Chondrocyte (in vitro differentiated cells): Measurements from ENCODE around the gene HIVEP1. TPM values are rescaled to one million over a fixed set of nuclear protein-coding genes. Genes with fewer than 3 reads are reported as not detected.

Source experiments
- DNase-seq: peaks from one replicate; pipeline ENCODE4 v3.0.0; 2021; ENCODE audit warnings: mixed read lengths, low spot score
- H3K27ac Mint-ChIP-seq: one replicate; pipeline ENCODE4 v1.8.0; 2021; ENCODE audit warnings: mild to moderate bottlenecking, moderate library complexity, mixed read lengths; ENCODE audit not compliant: unreplicated experiment
- H3K27me3 Mint-ChIP-seq: 2 replicates; pipeline ENCODE4 v1.8.0; 2021; ENCODE audit warnings: low read depth, mixed read lengths
- H3K36me3 Mint-ChIP-seq: 2 replicates; pipeline ENCODE4 v1.8.0; 2021; ENCODE audit warnings: low read depth, mixed read lengths
- H3K4me1 Mint-ChIP-seq: 2 replicates; pipeline ENCODE4 v1.8.0; 2021; ENCODE audit warnings: low read depth, mild to moderate bottlenecking, mixed read lengths
- H3K4me3 Mint-ChIP-seq: one replicate; pipeline ENCODE4 v1.8.0; 2021; ENCODE audit warnings: mild to moderate bottlenecking, moderate library complexity, mixed read lengths; ENCODE audit not compliant: unreplicated experiment
- H3K9me3 Mint-ChIP-seq: 2 replicates; pipeline ENCODE4 v1.8.0; 2021; ENCODE audit warnings: low read depth, mixed read lengths
- CTCF ChIP-seq: fragments of 200-600 bp; sonication (generic); IDR thresholded peaks from 2 replicates; pipeline ENCODE4 v1.5.0; 2021; ENCODE audit warnings: antibody characterized with exemption, mild to moderate bottlenecking, moderate library complexity
- total RNA-seq: library from RNA; stranded (reverse); gene quantifications from 3 replicates; pipeline ENCODE4 v1.2.1, GENCODE V29; 2021

The HIVEP1 gene
- total RNA-seq, 1 donor from 2014 or later = 49.7 TPM

- TF ChIP-seq CTCF = no peak
- Mint-ChIP-seq H3K9me3 (peaks cover 4% of the 10 kb centered on the region), H3K4me1 (peaks cover 25% of the 10 kb centered on the region), H3K36me3 (peaks cover 46% of the 10 kb centered on the region), H3K27me3 (no peaks in the 10 kb centered on the region), H3K4me3 (no peak overlapping the region), H3K27ac (no peak overlapping the region)
- DNase-seq = no peak
These were observed 126.8 kb downstream of the HIVEP1 start for GRCh38 chr6:12138936-12139335.

- Mint-ChIP-seq H3K9me3 (peaks cover 4% of the 10 kb centered on the region), H3K27ac (peak overlapping the region; percentile 87)
- DNase-seq = no peak
These were observed 135.6 kb downstream of the HIVEP1 start for GRCh38 chr6:12147557-12148316.

GRCh38 chr6:12148317-12148801, 136.2 kb downstream of the HIVEP1 start:
- no peak for TF ChIP-seq CTCF
- Mint-ChIP-seq H3K4me1 (peaks cover 32% of the 10 kb centered on the region), H3K4me3 (no peak overlapping the region), H3K27ac (peak overlapping the region; percentile 87), H3K27me3 (no peaks in the 10 kb centered on the region), H3K9me3 (peaks cover 2% of the 10 kb centered on the region), H3K36me3 (peaks cover 5% of the 10 kb centered on the region)
- DNase-seq = no peak

More at GRCh38 chr6:12147557-12148316, 135.6 kb downstream of the HIVEP1 start:
- Mint-ChIP-seq H3K4me1 (peaks cover 32% of the 10 kb centered on the region), H3K36me3 (peaks cover 6% of the 10 kb centered on the region), H3K4me3 (no peak overlapping the region), H3K27me3 (no peaks in the 10 kb centered on the region)
- peak; percentile 74 for TF ChIP-seq CTCF

- Mint-ChIP-seq H3K36me3 (peaks cover 4% of the 10 kb centered on the region), H3K9me3 (no peaks in the 10 kb centered on the region), H3K4me1 (peaks cover 32% of the 10 kb centered on the region), H3K4me3 (no peak overlapping the region), H3K27ac (peak overlapping the region; percentile 87), H3K27me3 (no peaks in the 10 kb centered on the region)
- no peak for TF ChIP-seq CTCF
- no peak for DNase-seq
These were observed 136.7 kb downstream of the HIVEP1 start for GRCh38 chr6:12148841-12149240.

- peaks cover 32% of the 10 kb centered on the region for H3K4me1 Mint-ChIP-seq
- no peak for DNase-seq
- H3K27me3 Mint-ChIP-seq = no peaks in the 10 kb centered on the region
- peaks cover 4% of the 10 kb centered on the region for H3K36me3 Mint-ChIP-seq
- no peaks in the 10 kb centered on the region for H3K9me3 Mint-ChIP-seq
- no peak overlapping the region for H3K4me3 Mint-ChIP-seq
- no peak overlapping the region for H3K27ac Mint-ChIP-seq
- TF ChIP-seq CTCF = no peak
These were observed 137.9 kb downstream of the HIVEP1 start for GRCh38 chr6:12149944-12150510.
